Esophagus muscularis mucosa (tissue), 3 donors: ENCODE measurements around the gene LIX1L.

Source experiments
- CTCF ChIP-seq, 3 experiments: fragments of 200-600 bp in 2 of 3; fragments of 450-650 bp in 1 of 3; sonication (generic) in 2 of 3; IDR thresholded peaks; one replicate each; pipeline ENCODE4 v1.5.1; 2017 to 2019; ENCODE audit warnings: antibody characterized with exemption in 3 of 3, mild to moderate bottlenecking in 2 of 3, moderate library complexity in 1 of 3
- POLR2A ChIP-seq: fragments of 450-650 bp; IDR thresholded peaks from one replicate; pipeline ENCODE4 v1.6.1; 2017; ENCODE audit warnings: antibody characterized with exemption, moderate library complexity, mild to moderate bottlenecking, low read depth
- POLR2AphosphoS5 ChIP-seq, 2 donors: sonication (generic); formaldehyde crosslinking; IDR thresholded peaks; one replicate each; pipeline ENCODE4 v1.6.1; 2017; ENCODE audit warnings: antibody characterized with exemption in 2 of 2

GRCh38 chr1:145980457-145980994, 22.7 kb upstream of the LIX1L start:
- TF ChIP-seq CTCF (IDR thresholded peaks at IDR 0.05) (no peak), POLR2A (no peak), POLR2AphosphoS5 (IDR thresholded peaks at IDR 0.05) (peak in 1 of 2 donors; percentile 4)
